Thymus (tissue), 11 donors: ENCODE measurements around the gene NTN5. TPM values are rescaled to one million over a fixed set of nuclear protein-coding genes. Genes with fewer than 3 reads are reported as not detected.
A peak's percentile ranks its signal among the peaks of the same experiment; 100 is the strongest.

ENCODE experiments used
- DNase-seq, 9 donors: peaks; one replicate each; pipeline ENCODE4 v3.0.0-alpha.2; 2013; ENCODE audit warnings: low spot score in 9 of 9, low read depth in 6 of 9, missing footprints in 1 of 9
- H3K27ac ChIP-seq, 2 donors: one replicate each; pipeline ENCODE4 v1.5.1; 2013; ENCODE audit warnings: control low read depth in 1 of 2, low read depth in 1 of 2, low read length in 1 of 2, mild to moderate bottlenecking in 1 of 2, moderate library complexity in 1 of 2
- H3K27me3 ChIP-seq, 2 donors: one replicate each; pipeline ENCODE4 v1.5.1; 2013; ENCODE audit warnings: low read length in 1 of 2; ENCODE audit not compliant: control insufficient read depth in 2 of 2, insufficient read depth in 1 of 2
- H3K36me3 ChIP-seq, 2 donors: one replicate each; pipeline ENCODE4 v1.5.1; 2013; ENCODE audit warnings: low read length in 1 of 2, mild to moderate bottlenecking in 1 of 2, moderate library complexity in 1 of 2; ENCODE audit not compliant: control insufficient read depth in 2 of 2, insufficient read depth in 2 of 2
- H3K4me1 ChIP-seq, 2 donors: one replicate each; pipeline ENCODE4 v1.5.1; 2013; ENCODE audit warnings: low read length in 2 of 2; ENCODE audit not compliant: control insufficient read depth in 2 of 2, insufficient read depth in 2 of 2
- H3K4me3 ChIP-seq, 2 donors: one replicate each; pipeline ENCODE4 v1.5.1; 2013; ENCODE audit warnings: low read length in 2 of 2, control low read depth in 1 of 2, mild to moderate bottlenecking in 1 of 2
- H3K9me3 ChIP-seq, 2 donors: one replicate each; pipeline ENCODE4 v1.5.1; 2013; ENCODE audit warnings: low read length in 1 of 2, mild to moderate bottlenecking in 1 of 2; ENCODE audit not compliant: control insufficient read depth in 2 of 2, insufficient read depth in 1 of 2
- WGBS: extraction: QIAGEN DNeasy Blood & Tissue Kit; methylation state at CpG from one replicate; pipeline ENCODE4 v1.1.7; 2013; 5-methylcytosine and 5-hydroxymethylcytosine counted together
- polyA plus RNA-seq: library from polyadenylated mRNA; stranded (reverse); fragments of 200-250 nt; gene quantifications from one replicate; pipeline ENCODE4 v1.2.3, GENCODE V29; 2013
- total RNA-seq: library from RNA; stranded (reverse); fragments of 120-200 nt; gene quantifications from one replicate; pipeline ENCODE4 v1.2.4, GENCODE V29; 2013
- donor health status: healthy.

Gene NTN5
- total and polyA plus RNA-seq, 2 donors, result 0.09 to 3.5 TPM

DNA sequence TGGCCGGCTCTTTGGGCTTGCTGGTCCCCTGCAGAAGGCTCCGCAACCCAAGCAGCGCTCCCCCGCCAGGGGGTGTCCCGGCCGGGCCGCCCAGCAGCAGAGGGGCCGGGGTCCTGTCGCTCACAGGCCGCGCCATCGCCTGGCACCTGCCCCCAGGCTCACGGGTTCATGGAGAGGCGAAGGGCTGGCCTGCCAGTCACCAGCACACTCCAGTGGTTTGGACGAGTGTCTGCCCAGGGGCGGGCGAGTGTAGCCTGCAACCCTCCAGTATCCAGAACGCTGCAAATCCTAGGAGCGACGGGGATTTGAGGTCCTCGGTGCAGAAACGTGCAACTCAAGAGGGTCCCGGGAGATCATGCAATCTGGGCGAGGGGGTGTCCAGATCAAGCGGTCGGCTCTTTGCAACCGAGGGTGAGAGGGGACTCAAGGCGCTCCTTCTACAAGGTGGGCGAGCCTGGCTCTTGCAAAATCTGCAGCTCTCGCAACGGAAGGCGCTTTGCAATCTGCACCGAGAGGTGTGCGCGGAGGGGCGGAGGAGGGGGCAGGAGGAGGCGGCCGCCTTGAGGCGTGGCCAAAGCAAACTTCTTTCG, 35.9 kb downstream of the NTN5 start, which contains the start of gene DBP:
TSS of gene DBP (minus strand) at position 521 of the 590 bp plus-strand sequence. CDS start at position 136, 385 bp downstream.
- under 1% methylated on average over 40 of the region's 40 CpGs for WGBS
- H3K27ac ChIP-seq, result peak within 1 kb of the TSS; percentile 91 to 98
- H3K27me3 ChIP-seq, result peaks cover 0 to 14% of the 10 kb centered on the region in 2 donors
- H3K4me3 ChIP-seq, result peak within 1 kb of the TSS; percentile 71 to 77
- H3K36me3 ChIP-seq, result peaks cover 3 to 11% of the 10 kb centered on the region in 2 donors
- H3K9me3 ChIP-seq, result peaks cover 0 to 4% of the 10 kb centered on the region in 2 donors
- H3K4me1 ChIP-seq, result peaks cover 23 to 53% of the 10 kb centered on the region in 2 donors
- DNase-seq, result no peak

DNA sequence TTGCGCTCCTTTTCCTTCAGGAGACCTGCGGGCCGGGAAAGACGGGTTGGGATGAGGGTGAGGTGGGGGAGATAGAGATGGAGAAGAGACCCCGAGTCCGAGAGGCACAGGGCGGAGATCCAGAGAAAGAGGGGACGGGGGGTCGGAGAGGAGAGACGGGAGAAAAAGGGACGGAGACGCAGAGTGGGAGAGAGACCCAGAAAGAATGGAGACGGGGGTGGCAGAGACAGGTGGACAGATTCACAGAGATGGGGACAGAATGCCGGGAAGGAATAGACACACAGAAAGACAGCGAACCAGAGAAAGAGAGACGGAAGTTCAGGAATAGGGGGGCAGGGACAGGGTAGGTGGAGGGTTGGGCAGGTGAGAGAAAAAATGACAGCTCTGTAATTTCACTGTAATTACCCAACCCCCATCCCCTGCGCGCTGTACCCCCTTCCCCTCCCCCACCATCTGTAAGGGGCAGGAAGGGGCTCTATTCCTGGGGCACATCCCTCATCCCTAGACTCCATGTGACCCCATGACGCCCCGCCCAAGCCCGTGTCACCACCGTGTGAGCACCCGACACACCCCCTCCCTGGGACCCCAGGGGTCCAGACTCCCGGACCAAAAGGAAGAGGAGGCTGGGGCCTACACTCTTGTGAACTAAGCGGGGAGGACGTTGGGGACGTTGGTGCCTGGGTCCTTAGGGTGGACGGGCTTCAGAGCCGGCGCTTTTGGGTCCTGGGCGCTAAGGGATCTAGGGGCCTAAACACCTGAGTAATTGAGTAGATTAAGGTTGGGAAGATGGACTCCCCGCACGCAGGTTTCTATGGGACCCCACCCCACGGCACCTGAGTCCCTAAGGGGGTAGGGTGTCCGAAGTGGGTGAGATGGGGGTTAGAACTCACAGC, 36.6 kb downstream of the NTN5 start:
- Histone ChIP-seq H3K4me1 (peaks cover 23 to 55% of the 10 kb centered on the region in 2 donors), H3K27me3 (peaks cover 0 to 14% of the 10 kb centered on the region in 2 donors), H3K9me3 (peaks cover 0 to 4% of the 10 kb centered on the region in 2 donors), H3K36me3 (peaks cover 7 to 14% of the 10 kb centered on the region in 2 donors), H3K4me3 (peak overlapping the region; percentile 71 to 77), H3K27ac (peak overlapping the region; percentile 91 to 98)
- WGBS, result under 1% methylated on average over 35 of the region's 35 CpGs
- peak in 3 of 9 donors; percentile 33 to 64 (median 54) for DNase-seq

DNA sequence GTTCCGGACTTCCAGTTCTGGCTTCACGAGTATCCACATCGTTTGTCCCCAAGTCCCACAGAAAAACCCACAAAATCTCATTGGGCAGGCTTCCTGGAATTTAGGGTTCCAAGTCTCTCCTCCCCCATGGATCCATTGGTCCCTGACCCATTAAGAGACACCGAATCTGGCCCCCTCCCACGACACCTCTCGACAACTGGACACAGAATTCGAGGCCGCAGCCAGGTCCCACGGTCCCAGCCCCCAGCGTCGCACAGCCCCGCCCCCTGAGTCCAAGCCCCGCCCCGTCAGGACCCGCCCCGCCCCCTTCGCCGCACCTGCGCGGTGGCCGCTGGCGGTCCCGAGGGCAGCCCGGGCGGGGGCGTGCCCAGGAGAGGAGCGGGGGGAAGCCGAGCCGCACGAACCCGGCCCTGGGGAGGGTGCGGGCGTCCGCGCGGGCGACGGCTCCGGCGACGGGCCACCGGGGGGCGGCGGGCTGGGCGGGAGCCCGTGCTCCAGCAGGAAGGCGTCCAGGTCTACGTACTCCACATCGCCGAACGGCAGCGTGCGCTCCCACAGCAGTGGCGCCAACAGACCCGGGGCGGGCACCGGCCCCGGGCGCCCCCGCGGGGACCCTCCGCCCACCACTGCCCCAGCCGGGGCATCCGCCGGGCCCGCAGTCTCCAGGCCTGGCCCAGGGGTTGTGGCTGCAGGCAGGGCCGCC, 37.4 kb downstream of the NTN5 start:
- peak overlapping the region; percentile 91 to 98 for H3K27ac ChIP-seq
- 1% methylated on average over 67 of the region's 67 CpGs for WGBS

DNA sequence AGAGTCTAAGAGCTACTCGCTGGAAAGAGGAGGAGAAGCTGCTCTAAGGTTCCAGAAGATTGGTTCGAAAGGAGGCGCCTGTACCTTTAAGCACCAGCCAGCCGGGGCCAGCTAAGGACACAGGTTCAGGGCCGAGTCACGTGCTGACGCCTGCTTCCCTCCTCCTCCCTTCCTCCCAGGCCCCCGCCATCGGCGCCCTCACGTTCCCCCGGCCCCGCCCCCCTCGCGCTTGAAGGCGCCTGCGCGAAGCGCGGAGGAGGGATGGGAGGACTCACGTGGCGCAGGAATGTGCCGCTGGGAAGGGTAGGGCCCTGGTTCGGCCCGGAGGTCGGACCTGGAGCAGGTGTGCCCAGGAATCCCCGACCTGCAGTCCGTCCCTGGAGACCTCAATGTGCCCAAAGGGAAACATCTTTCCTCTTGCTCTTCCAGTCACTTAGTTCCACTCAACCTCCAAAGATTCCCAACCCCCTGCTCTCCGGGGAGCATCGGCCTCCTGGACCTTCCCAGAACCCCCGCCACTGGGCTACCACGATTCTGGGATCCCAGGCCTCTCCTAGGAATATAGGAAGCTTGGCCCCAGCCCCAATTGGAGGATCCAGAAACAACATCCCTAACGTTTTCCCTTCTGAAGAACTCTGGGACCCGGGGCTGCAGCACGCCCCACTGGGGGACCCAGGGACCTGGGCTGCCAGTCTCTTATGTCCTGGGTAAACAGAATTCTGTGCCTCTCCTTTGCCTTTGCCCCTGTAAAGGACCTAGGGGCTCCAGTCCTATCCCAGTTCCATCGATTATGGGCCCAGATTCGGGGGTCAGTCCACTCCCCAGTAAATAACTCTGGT, 38.2 kb downstream of the NTN5 start:
- Histone ChIP-seq H3K9me3 (peaks cover 0 to 9% of the 10 kb centered on the region in 2 donors), H3K36me3 (peaks cover 23 to 27% of the 10 kb centered on the region in 2 donors), H3K4me3 (peak overlapping the region; percentile 19 to 77), H3K27ac (peak overlapping the region; percentile 86 to 89), H3K27me3 (peaks cover 0 to 8% of the 10 kb centered on the region in 2 donors), H3K4me1 (peaks cover 23 to 71% of the 10 kb centered on the region in 2 donors)
- DNase-seq, result peak in 8 of 9 donors; percentile 81 to 96 (median 90)
- WGBS, result 5% methylated on average over 37 of the region's 37 CpGs

More for the DNA sequence above, 37.4 kb downstream of the NTN5 start:
- peaks cover 0 to 4% of the 10 kb centered on the region in 2 donors for H3K9me3 ChIP-seq
- peak overlapping the region; percentile 71 to 77 for H3K4me3 ChIP-seq
- peaks cover 15 to 22% of the 10 kb centered on the region in 2 donors for H3K36me3 ChIP-seq
- H3K4me1 ChIP-seq, result peaks cover 23 to 63% of the 10 kb centered on the region in 2 donors
- H3K27me3 ChIP-seq, result peaks cover 0 to 14% of the 10 kb centered on the region in 2 donors
- peak in 3 of 9 donors; percentile 63 to 79 (median 69) for DNase-seq

DNA sequence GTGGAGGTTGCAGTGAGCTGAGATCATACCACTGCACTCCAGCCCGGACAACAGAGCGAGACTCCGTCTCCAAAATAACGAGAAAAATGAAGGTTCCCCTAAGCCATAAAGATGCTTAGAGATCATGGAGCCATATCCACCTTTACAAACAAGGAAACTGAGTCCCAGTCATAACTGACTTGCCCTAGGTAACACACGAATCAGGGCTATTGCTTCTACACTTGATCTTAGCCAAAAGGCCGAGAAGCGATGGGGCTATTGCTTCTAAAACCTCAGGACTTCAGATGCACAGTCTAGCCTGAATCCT, 38.8 kb downstream of the NTN5 start:
- Histone ChIP-seq H3K36me3 (peaks cover 29 to 32% of the 10 kb centered on the region in 2 donors), H3K4me1 (peaks cover 23 to 73% of the 10 kb centered on the region in 2 donors), H3K9me3 (peaks cover 0 to 9% of the 10 kb centered on the region in 2 donors), H3K27me3 (peaks cover 0 to 2% of the 10 kb centered on the region in 2 donors), H3K27ac (peak overlapping the region; percentile 77 to 86), H3K4me3 (peak overlapping the region; percentile 19 to 77)
- no peak for DNase-seq
- 79% methylated on average over 7 of the region's 7 CpGs for WGBS

DNA sequence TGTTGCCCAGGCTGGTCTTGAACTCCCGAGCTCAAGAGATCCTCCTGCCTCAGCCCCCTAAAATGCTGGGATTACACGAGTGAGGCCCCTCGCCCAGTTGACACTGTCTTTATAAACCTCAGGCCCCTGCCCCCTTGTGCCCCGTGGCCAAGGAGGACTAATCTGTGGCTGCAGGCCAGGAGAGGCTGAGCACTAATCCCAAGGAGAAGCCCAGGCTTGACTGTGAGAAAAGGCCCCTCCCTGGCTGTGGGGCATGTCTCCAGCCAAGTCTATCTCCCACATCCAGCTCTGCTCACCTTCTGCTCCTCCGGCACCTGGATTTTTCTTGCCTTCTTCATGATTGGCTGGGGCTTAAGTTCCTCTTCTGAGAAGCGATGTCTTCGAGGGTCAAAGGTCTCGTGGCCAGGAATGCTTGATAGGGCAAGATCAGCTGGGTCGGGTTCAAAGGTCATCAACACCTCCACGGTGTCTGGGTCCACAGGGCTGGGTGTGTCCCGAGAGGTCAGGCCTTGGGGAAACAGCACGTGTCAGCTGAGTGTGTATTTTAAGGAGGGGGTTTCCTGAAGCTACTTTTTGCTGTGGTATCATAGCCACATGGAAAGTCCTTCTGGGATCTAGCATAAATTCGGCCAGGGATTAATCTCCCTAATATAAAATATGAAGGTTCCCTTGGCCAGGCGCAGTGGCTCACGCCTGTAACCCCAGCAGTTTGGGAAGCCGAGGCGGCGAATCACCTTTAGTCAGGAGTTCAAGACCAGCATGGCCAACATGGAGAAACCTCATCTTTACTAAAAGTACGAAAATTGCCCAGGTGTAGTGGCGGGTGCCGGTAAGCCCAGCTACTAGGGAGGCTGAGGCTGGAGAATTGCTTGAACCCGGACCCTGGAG, 39.4 kb downstream of the NTN5 start:
- H3K27me3 ChIP-seq, result no peaks in the 10 kb centered on the region
- H3K9me3 ChIP-seq, result peaks cover 0 to 9% of the 10 kb centered on the region in 2 donors
- peaks cover 19 to 67% of the 10 kb centered on the region in 2 donors for H3K4me1 ChIP-seq
- no peak for DNase-seq
- H3K4me3 ChIP-seq, result no peak overlapping the region
- 93% methylated on average over 22 of the region's 22 CpGs for WGBS
- peaks cover 32 to 35% of the 10 kb centered on the region in 2 donors for H3K36me3 ChIP-seq
- peak overlapping the region; percentile 42 to 86 for H3K27ac ChIP-seq

DNA sequence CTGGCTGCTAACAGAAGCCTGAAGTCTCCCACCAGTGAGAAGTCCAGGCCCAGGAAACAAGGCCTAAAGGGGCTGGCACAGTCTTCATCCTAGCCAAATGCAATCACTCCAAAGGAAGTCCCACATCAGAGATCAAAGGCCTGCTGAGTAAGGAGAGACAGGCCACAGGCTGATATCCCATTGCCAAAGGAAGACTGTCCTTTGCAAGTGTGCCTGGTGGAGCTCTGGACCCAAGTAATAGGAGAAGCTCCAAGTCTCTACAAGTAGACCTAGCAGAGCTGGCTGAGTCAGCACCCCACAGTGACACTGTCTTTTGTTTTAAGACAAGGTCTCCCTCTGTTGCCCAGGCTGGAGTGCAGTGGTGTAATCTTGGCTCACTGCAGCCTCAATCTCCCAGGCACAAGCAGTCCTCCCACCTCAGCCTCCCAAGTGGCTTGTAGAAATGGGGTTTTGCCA, 40.1 kb downstream of the NTN5 start:
- Histone ChIP-seq H3K9me3 (peaks cover 0 to 9% of the 10 kb centered on the region in 2 donors), H3K36me3 (peaks cover 32 to 42% of the 10 kb centered on the region in 2 donors), H3K27me3 (no peaks in the 10 kb centered on the region), H3K4me1 (peaks cover 17 to 60% of the 10 kb centered on the region in 2 donors), H3K27ac (peak overlapping the region in 1 of 2 donors; percentile 28), H3K4me3 (no peak overlapping the region)
- no peak for DNase-seq
